ENCODE results near the gene RET.

The RET gene

DNA sequence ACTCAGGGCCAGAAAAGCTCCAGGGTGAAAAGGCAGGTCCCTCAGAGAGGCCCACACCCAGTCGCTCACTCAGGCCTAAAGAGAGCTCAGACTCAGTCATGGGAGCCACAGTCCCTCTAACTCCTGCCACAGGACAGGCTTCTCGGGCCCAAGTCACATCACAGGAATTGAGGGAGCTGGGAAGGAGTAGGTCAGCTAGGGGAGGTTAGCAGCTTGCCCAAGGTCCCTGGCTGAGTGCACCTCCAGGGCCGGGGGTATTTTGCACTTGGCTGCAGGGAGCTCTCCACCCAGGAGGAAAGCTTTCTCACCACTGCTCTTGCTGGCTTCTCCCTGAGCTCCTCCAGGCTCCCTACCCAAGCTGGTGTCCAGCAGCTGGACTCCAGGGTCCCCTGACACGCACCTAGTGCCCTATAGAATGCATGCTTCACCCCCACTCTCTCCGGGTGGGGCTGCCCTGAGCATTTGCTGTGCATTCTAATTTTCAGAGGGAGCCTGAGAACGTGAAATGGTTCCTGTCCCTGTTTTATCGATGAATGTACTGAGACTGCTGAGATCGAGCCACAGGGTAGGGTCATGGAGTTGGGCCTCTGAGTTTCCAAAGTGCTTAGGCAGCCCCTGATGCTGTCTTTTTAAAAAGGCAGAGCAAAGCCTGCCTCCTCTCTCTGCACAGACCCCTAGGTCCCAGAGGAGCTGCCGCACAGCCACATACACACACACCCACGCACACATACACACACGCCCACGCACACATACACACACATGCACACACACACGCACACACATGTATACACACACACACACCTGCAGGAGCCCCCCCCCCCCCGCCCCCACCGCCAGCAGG is 37.9 kb upstream of the RET start:
- no peak overlapping the region for H3K4me3 ChIP-seq (ENCODE audit: low read depth in 1 of 2, low read length in 2 of 2)
- H3K27me3 ChIP-seq (ENCODE audit: control insufficient read depth in 1 of 2, insufficient read depth in 2 of 2, low read length in 2 of 2), result no peaks in the 10 kb centered on the region
- no peak overlapping the region for H3K27ac ChIP-seq (ENCODE audit: low read depth, low read length)
- H3K4me1 ChIP-seq (ENCODE audit: control insufficient read depth in 1 of 2, insufficient read depth in 2 of 2, low read length in 2 of 2), result peaks cover 2 to 3% of the 10 kb centered on the region in 2 donors
- H3K9me3 ChIP-seq (ENCODE audit: control insufficient read depth in 1 of 2, low read length in 2 of 2), result no peaks in the 10 kb centered on the region
- H3K9ac ChIP-seq (ENCODE audit: low read depth in 1 of 2, low read length in 2 of 2), result no peak overlapping the region
- no peaks in the 10 kb centered on the region for H3K36me3 ChIP-seq (ENCODE audit: control insufficient read depth in 1 of 2, insufficient read depth in 2 of 2, low read length in 2 of 2)

GRCh38 chr10:43039624-43040481 is 37.0 kb upstream of the RET start:
- H3K27ac ChIP-seq (ENCODE audit: low read depth, low read length), result no peak overlapping the region
- H3K4me1 ChIP-seq (ENCODE audit: control insufficient read depth in 1 of 2, insufficient read depth in 2 of 2, low read length in 2 of 2), result peaks cover 6 to 9% of the 10 kb centered on the region in 2 donors
- no peak overlapping the region for H3K4me3 ChIP-seq (ENCODE audit: low read depth in 1 of 2, low read length in 2 of 2)
- H3K9ac ChIP-seq (ENCODE audit: low read depth in 1 of 2, low read length in 2 of 2), result no peak overlapping the region
- H3K27me3 ChIP-seq (ENCODE audit: control insufficient read depth in 1 of 2, insufficient read depth in 2 of 2, low read length in 2 of 2), result no peaks in the 10 kb centered on the region
- H3K9me3 ChIP-seq (ENCODE audit: control insufficient read depth in 1 of 2, low read length in 2 of 2), result no peaks in the 10 kb centered on the region
- no peaks in the 10 kb centered on the region for H3K36me3 ChIP-seq (ENCODE audit: control insufficient read depth in 1 of 2, insufficient read depth in 2 of 2, low read length in 2 of 2)

DNA sequence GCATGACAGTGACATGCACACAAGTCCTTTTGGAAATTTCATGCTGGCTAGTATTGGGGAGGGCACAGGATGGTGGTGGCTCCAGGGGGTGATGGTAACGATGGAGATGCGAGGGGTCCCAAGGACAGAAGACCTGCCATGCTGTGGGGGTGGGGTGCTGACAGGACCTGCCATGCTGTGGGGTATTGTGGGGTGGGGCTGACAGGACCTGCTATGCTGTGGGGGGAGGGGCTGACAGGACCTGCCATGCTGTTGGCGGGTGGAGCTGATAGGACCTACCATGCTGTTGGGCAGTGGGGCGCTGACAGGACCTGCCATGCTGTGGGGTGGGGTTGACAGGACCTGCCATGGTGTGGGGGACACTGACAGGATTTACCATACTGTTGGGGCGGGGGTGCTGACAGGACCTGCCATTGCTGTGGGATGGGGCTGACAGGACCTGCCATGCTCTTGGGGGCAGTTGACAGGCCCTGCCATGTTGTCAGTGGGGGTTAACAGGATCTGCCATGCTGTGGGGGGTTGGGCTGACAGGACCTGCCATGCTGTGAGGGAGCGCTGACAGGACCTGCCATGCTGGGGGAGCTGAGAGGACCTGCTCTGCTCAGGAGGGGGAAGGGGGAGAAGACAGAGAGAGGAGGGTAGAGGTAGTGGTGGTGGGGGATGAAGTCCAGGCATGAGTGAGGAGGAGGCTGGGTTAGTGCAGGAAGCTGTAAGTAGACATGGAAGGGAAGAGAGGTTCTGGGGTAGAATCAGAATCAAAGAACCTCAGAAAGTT is 36.2 kb upstream of the RET start:
- Histone ChIP-seq H3K27me3 (ENCODE audit: control insufficient read depth in 1 of 2, insufficient read depth in 2 of 2, low read length in 2 of 2) (no peaks in the 10 kb centered on the region), H3K9me3 (ENCODE audit: control insufficient read depth in 1 of 2, low read length in 2 of 2) (no peaks in the 10 kb centered on the region), H3K36me3 (ENCODE audit: control insufficient read depth in 1 of 2, insufficient read depth in 2 of 2, low read length in 2 of 2) (no peaks in the 10 kb centered on the region), H3K4me1 (ENCODE audit: control insufficient read depth in 1 of 2, insufficient read depth in 2 of 2, low read length in 2 of 2) (peaks cover 6 to 9% of the 10 kb centered on the region in 2 donors), H3K27ac (ENCODE audit: low read depth, low read length) (no peak overlapping the region), H3K4me3 (ENCODE audit: low read depth in 1 of 2, low read length in 2 of 2) (no peak overlapping the region), H3K9ac (ENCODE audit: low read depth in 1 of 2, low read length in 2 of 2) (no peak overlapping the region)

GRCh38 chr10:43041422-43042342 is 35.2 kb upstream of the RET start:
- Histone ChIP-seq H3K27me3 (ENCODE audit: control insufficient read depth in 1 of 2, insufficient read depth in 2 of 2, low read length in 2 of 2) (no peaks in the 10 kb centered on the region), H3K9ac (ENCODE audit: low read depth in 1 of 2, low read length in 2 of 2) (no peak overlapping the region), H3K4me3 (ENCODE audit: low read depth in 1 of 2, low read length in 2 of 2) (no peak overlapping the region), H3K9me3 (ENCODE audit: control insufficient read depth in 1 of 2, low read length in 2 of 2) (no peaks in the 10 kb centered on the region), H3K27ac (ENCODE audit: low read depth, low read length) (no peak overlapping the region), H3K36me3 (ENCODE audit: control insufficient read depth in 1 of 2, insufficient read depth in 2 of 2, low read length in 2 of 2) (no peaks in the 10 kb centered on the region), H3K4me1 (ENCODE audit: control insufficient read depth in 1 of 2, insufficient read depth in 2 of 2, low read length in 2 of 2) (peaks cover 6 to 9% of the 10 kb centered on the region in 2 donors)

DNA sequence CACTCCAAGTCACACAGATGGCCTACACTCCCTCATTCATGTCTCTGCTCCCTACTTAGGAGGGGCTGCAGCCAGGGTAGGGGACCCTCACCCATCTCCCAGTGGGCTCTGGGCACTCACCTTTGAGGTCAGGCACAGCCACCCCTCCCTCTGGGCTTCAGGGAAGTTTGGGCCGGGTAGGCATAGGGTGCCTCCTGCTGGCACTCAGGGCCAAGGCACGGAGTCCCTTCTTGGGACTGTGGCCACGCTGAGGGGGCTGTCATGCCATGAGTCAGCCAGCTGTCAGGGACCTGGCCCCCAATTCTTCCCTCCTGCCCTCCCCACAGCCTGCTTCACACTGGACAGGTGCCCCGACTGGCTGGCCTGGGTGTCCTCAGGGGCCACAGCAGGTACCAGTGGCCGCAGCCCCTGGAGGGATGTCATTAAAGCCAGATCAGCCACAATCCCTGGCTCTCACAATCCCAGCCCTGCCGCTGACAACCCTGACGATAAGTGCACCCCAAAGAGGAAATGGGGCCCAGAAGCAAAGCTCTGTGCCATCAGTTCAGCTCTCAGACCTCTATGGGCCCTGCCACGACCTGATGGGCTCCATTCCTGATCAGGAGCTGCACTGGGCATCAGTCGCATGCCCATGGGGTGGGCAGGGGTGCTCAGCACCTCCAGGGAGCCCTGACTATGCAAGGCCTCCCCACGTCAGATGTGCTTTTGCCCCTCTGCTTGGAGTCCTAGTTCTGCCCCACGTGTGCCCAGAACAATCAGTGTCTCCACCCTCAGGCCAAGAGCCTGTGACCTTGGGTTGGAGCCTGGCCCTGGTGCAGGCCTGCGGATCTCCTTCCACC is 34.1 kb upstream of the RET start:
- Histone ChIP-seq H3K4me3 (ENCODE audit: low read depth in 1 of 2, low read length in 2 of 2) (no peak overlapping the region), H3K27me3 (ENCODE audit: control insufficient read depth in 1 of 2, insufficient read depth in 2 of 2, low read length in 2 of 2) (no peaks in the 10 kb centered on the region), H3K36me3 (ENCODE audit: control insufficient read depth in 1 of 2, insufficient read depth in 2 of 2, low read length in 2 of 2) (no peaks in the 10 kb centered on the region), H3K9me3 (ENCODE audit: control insufficient read depth in 1 of 2, low read length in 2 of 2) (no peaks in the 10 kb centered on the region), H3K9ac (ENCODE audit: low read depth in 1 of 2, low read length in 2 of 2) (no peak overlapping the region), H3K27ac (ENCODE audit: low read depth, low read length) (no peak overlapping the region), H3K4me1 (ENCODE audit: control insufficient read depth in 1 of 2, insufficient read depth in 2 of 2, low read length in 2 of 2) (peaks cover 6 to 9% of the 10 kb centered on the region in 2 donors)

DNA sequence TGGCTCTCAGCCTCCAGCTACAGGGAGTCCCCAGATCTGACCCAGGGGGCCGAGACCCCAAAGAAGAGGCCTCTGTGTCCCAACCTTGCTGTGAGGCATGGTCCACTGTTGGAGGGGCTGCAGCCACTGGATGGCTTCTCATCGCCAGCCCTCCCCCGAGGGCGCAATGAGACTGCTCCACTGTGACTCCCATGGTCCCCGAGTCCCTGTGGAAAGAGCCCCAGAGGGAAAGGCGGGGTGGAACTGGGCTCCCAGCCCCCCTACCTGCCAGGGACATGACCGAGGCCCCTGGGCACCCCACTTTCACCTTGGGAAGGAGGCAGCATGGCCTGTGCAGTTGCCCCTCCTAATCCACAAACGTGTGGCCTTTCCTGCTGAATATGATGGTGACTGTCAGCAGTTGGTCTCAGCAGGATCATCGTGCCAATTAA is 33.5 kb upstream of the RET start:
- Histone ChIP-seq H3K9me3 (ENCODE audit: control insufficient read depth in 1 of 2, low read length in 2 of 2) (no peaks in the 10 kb centered on the region), H3K36me3 (ENCODE audit: control insufficient read depth in 1 of 2, insufficient read depth in 2 of 2, low read length in 2 of 2) (no peaks in the 10 kb centered on the region), H3K27me3 (ENCODE audit: control insufficient read depth in 1 of 2, insufficient read depth in 2 of 2, low read length in 2 of 2) (no peaks in the 10 kb centered on the region), H3K27ac (ENCODE audit: low read depth, low read length) (no peak overlapping the region), H3K4me3 (ENCODE audit: low read depth in 1 of 2, low read length in 2 of 2) (no peak overlapping the region), H3K4me1 (ENCODE audit: control insufficient read depth in 1 of 2, insufficient read depth in 2 of 2, low read length in 2 of 2) (peaks cover 6 to 9% of the 10 kb centered on the region in 2 donors), H3K9ac (ENCODE audit: low read depth in 1 of 2, low read length in 2 of 2) (no peak overlapping the region)

DNA sequence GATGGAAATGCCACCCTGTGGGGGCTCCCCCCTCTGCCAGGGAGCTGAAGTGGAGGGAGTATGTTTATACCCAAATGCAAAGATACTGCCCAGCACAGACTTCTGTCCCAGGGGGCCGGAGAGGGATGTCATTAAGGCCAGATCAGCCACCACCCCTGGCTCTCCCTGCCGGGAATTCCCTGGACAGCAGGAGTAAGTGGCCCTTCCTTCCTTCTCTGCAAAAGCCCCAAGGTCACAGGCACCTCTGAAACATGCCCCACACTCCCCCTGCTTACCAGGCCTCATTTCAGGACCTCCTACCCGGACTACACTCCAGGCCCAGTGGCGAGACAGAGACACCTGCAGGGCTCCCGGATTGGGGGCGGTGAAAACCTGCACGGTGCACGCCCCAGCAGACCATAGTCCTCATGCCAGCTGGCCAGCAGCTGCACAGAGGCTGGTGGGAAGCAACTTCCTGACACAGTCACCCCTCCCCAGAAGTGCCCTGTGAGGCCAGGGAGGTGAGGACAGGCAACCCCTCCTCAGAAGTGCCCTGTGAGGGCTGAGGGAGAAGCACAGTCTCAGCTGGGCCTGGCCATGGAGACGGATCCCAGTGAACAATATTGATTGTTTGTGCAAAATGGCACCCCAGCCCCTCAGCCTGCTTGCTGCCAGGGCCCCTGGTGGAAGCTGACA is 33.0 kb upstream of the RET start:
- H3K4me1 ChIP-seq (ENCODE audit: control insufficient read depth in 1 of 2, insufficient read depth in 2 of 2, low read length in 2 of 2), result peaks cover 6 to 9% of the 10 kb centered on the region in 2 donors
- no peak overlapping the region for H3K4me3 ChIP-seq (ENCODE audit: low read depth in 1 of 2, low read length in 2 of 2)
- H3K36me3 ChIP-seq (ENCODE audit: control insufficient read depth in 1 of 2, insufficient read depth in 2 of 2, low read length in 2 of 2), result no peaks in the 10 kb centered on the region
- H3K27ac ChIP-seq (ENCODE audit: low read depth, low read length), result no peak overlapping the region
- H3K9me3 ChIP-seq (ENCODE audit: control insufficient read depth in 1 of 2, low read length in 2 of 2), result no peaks in the 10 kb centered on the region
- no peak overlapping the region for H3K9ac ChIP-seq (ENCODE audit: low read depth in 1 of 2, low read length in 2 of 2)
- no peaks in the 10 kb centered on the region for H3K27me3 ChIP-seq (ENCODE audit: control insufficient read depth in 1 of 2, insufficient read depth in 2 of 2, low read length in 2 of 2)

DNA sequence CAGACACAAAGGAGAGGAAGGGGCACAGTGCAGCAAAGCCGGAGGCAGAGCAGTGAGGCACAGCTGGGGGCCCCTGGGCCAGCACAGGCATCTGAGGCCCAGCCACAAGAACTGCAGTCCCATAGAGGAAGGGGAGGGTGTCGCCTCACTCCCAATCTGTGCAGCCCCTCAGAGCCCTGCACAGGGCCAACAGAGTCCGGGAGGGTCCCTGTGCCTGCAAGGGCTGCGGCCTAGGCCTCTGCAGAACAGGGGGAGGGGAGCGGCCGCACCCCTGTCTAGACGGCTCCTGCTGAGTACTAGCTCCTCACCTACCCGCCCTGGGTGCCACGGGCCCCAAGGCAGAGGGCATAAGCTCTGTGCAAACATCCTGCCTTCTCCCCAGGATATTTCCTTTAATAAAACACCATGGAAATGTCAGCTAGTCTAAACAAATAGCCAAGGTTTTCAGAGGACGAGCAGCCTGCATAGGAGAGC is 32.4 kb upstream of the RET start:
- H3K36me3 ChIP-seq (ENCODE audit: control insufficient read depth in 1 of 2, insufficient read depth in 2 of 2, low read length in 2 of 2), result no peaks in the 10 kb centered on the region

More for the DNA sequence above, 32.4 kb upstream of the RET start:
- no peaks in the 10 kb centered on the region for H3K9me3 ChIP-seq (ENCODE audit: control insufficient read depth in 1 of 2, low read length in 2 of 2)
- no peak overlapping the region for H3K4me3 ChIP-seq (ENCODE audit: low read depth in 1 of 2, low read length in 2 of 2)
- no peak overlapping the region for H3K9ac ChIP-seq (ENCODE audit: low read depth in 1 of 2, low read length in 2 of 2)
- H3K27me3 ChIP-seq (ENCODE audit: control insufficient read depth in 1 of 2, insufficient read depth in 2 of 2, low read length in 2 of 2), result no peaks in the 10 kb centered on the region
- no peak overlapping the region for H3K27ac ChIP-seq (ENCODE audit: low read depth, low read length)
- peaks cover 6 to 9% of the 10 kb centered on the region in 2 donors for H3K4me1 ChIP-seq (ENCODE audit: control insufficient read depth in 1 of 2, insufficient read depth in 2 of 2, low read length in 2 of 2)
